Measurements from ENCODE around the gene ADGRG1.

The ADGRG1 gene

DNA sequence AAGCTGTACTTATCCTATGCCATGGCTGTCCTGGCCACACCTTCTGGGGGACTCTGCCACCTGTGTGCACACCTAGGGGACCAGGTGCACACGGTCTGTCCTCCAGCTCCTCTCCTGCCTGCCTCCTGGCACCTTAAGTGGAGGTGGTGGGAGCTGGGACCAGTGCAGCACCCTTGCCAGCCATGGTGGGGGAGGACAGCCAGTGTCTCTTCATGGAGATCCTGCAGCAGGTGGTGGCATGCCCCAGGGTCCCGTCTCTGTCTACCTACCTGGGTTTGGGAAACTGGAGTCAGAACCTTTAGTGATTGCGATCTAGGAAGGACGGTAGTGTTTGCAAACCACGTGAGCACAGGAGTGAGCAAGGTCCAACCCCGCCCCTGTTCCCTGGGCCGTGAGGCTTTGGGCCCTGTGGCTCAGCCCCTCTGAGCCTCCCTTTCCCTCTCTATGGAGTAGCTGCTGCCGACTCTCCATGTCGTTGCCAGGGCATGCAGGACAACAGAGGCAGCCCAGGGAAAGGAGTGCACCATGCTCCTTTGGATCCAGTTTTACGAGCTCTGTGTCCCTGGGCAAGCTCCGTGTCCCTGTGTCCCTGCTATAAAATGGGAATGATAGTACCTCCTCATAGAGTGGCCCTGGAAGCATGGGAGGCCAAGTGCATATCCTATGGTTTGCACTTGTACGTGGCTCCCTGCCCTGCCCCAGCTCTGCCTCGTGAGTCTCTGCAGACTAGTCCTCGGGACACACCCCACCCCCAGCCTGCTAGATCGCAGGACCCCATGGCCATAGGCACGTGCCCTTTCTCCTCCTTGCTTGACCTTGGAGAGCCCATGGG lies 7.1 kb downstream of the ADGRG1 start:
- no peak for DNase-seq (ENCODE audit: low read depth in 2 of 2)

GRCh38 chr16:57636184-57636583 lies 7.8 kb downstream of the ADGRG1 start:
- no peak for DNase-seq (ENCODE audit: low read depth in 2 of 2)

GRCh38 chr16:57637020-57637419 lies 8.6 kb downstream of the ADGRG1 start:
- no peak for DNase-seq (ENCODE audit: low read depth in 2 of 2)

DNA sequence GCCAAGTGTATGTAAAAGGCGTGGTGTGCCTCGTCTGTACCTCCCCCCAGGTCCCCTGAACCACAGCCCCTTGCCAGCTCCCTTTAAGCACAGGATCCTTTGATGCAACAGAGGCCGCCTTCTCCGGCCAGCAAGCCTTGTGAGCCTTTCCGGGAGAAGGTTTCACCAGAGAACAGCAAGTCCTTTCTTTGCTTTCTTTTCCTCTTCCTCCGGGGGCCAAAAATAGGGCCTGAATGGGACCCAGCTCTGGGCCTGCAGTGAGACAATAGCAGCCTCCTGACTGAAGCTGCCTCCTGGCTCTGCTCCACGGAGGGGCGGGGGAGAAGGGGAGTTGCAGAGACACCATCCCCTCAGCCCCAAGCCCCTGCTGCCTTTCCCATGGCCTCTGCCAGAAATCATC lies 9.0 kb downstream of the ADGRG1 start:
- no peak for DNase-seq (ENCODE audit: low read depth in 2 of 2)

DNA sequence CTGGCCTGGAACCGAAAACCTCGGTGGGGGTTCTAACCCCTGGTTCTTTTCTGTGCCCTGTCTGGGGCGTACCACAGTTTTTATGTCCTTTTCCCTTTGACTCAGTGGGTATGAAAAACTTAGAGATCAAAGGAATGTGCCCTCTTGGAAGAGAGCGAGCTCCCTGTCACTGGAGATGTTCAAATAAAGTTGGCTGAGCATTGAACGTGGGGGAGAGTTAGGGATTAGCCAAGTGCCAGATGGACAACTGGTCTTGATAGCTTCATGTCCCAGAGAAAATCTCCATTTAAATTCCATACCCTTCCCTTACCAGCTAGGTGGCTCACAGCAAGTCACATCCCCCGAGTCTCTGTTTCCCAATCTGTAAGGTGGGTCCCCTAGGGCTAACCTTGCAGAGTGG lies 9.5 kb downstream of the ADGRG1 start:
- no peak for DNase-seq (ENCODE audit: low read depth in 2 of 2)

- DNase-seq (ENCODE audit: low read depth in 2 of 2) = no peak
Measured at GRCh38 chr16:57638381-57638780, 10.0 kb downstream of the ADGRG1 start.

GRCh38 chr16:57639172-57639887 lies 10.9 kb downstream of the ADGRG1 start:
- DNase-seq (ENCODE audit: low read depth in 2 of 2) = no peak

GRCh38 chr16:57640185-57640584 lies 11.8 kb downstream of the ADGRG1 start:
- no peak for DNase-seq (ENCODE audit: low read depth in 2 of 2)

DNA sequence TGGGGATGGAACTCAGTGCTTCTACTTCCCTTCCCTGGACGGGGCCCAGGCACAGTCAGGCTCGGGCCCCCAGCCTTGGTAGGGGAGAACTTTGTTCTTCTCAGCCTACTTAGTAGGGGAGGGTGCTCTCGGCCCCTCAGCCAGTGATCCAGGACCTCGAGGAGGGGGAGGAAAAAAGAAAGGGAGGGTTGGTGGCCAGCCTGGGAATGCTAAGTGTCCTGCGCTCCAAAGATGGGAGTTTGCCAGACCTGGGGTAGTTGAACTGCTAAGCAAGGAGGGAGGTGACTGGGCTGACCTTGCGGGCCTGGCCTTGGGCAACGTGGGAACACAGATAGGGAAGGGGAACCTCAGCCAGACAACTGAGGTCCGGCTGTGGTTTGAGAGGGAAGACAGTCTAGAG lies 12.2 kb downstream of the ADGRG1 start:
- no peak for DNase-seq (ENCODE audit: low read depth in 2 of 2)

GRCh38 chr16:57642160-57643135 lies 14.0 kb downstream of the ADGRG1 start:
- no peak for DNase-seq (ENCODE audit: low read depth in 2 of 2)

DNA sequence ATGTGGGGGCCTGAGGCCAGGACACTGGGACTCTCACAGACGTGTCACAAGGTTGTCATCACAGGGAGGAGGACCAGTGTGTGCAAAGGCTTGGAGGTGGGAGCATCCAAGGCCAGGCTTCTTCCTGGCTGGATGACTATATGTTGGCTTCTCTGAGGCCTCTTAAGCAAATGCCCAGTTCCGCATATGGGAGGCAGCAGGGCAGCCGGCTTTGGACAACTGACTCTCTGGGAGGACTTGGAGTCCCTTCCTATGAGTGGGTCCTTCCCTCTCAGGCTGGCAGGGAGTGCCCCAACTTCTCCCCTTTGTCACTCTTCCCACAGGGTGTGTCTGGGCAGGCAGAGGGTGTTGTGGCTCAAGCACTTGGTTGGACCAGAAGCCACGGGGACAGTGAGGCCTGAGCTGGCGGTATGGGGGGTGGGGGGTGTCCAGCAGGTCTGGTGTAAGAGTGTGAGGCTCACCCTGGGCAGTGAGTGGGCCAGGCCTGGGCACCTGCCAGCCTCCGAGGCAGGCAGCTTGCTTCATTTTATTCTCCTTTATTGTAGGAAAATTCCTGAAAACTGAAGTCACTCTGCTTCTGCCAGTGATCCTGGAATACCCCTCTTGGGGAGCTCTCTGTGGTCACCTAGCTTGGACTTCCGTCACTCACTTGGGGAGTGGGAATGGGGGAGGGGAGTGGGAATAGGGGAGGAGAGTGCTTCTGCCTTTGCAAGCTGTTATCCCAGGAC lies 14.9 kb downstream of the ADGRG1 start:
- DNase-seq (ENCODE audit: low read depth in 2 of 2) = no peak

DNA sequence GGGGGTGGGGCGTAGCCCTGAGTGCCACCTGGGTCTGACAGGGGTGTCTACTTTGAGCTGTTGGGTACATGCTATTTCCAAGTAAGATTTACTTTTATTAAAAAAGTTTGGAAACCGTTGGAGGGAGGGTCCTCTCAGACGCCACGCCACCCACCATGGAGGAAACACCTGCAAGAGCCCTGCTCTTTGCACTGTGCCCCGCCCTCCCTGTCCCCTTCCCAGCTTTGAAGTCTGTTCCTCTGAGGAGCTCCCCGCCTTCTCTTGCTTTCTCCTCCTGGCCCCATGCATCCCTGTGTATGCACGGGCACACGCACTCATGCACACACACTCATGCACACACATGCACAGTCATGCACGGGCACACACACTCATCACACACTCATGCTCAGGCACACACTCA lies 15.5 kb downstream of the ADGRG1 start:
- DNase-seq (ENCODE audit: low read depth in 2 of 2) = no peak

- no peak for DNase-seq (ENCODE audit: low read depth in 2 of 2)
Measured at GRCh38 chr16:57644383-57645014, 16.1 kb downstream of the ADGRG1 start.

DNA sequence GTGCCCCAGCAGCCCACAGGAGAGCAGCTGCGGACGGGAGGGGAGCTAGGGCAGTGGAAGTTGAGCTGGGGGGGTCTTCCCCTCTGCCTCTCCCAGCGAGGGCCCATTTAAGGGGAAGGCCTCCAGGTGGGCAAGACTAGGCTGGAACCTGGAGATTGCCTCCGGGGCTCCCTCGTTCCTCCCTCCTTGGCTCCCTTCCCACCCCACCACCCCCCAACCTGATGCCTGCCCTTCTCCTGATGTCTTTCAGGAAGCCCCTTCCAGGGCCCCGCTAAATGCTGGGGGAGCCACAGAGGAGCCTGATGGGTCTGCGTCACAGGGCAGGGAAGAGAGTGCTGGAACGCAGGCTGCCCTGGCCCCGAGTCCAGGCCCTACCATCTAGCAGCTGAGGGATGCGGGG lies 16.7 kb downstream of the ADGRG1 start:
- DNase-seq (ENCODE audit: low read depth in 2 of 2) = no peak

DNA sequence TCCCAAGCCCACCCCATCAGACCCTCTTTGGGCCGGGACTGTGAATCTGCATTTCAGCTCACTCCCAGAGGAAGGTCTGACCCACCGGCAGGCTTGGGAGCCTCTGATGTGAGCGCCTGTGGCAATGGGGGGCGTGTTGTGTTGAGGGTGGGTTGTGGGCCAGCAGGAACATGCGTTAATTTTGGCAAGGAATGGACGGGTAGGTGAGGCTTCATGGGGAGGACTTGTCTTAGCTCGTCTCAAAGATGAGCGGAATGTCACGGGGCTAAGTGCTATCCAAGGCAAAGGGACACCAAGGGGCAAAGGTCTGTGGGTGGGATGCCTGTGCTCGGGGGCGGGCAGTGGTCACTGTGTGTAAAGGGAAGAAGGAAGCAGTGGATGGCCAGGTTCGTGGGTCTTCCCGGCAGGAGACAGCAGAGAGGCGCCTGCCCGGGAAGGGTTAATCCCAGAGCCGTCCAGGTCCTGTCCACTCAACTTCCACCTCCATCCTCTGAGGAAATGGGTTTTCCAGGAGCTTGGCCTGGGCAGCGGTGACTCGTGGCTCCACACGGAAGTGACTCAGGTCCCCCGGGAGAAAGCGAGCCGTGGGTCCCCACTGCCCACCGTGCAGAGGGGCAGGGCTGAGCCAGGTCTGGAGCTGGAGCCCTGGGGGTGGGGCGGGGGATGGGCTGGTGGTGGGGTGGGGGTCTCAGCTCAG lies 17.4 kb downstream of the ADGRG1 start:
- DNase-seq (ENCODE audit: low read depth in 2 of 2) = no peak

GRCh38 chr16:57646388-57647039 lies 18.1 kb downstream of the ADGRG1 start:
- DNase-seq (ENCODE audit: low read depth in 2 of 2) = no peak

DNA sequence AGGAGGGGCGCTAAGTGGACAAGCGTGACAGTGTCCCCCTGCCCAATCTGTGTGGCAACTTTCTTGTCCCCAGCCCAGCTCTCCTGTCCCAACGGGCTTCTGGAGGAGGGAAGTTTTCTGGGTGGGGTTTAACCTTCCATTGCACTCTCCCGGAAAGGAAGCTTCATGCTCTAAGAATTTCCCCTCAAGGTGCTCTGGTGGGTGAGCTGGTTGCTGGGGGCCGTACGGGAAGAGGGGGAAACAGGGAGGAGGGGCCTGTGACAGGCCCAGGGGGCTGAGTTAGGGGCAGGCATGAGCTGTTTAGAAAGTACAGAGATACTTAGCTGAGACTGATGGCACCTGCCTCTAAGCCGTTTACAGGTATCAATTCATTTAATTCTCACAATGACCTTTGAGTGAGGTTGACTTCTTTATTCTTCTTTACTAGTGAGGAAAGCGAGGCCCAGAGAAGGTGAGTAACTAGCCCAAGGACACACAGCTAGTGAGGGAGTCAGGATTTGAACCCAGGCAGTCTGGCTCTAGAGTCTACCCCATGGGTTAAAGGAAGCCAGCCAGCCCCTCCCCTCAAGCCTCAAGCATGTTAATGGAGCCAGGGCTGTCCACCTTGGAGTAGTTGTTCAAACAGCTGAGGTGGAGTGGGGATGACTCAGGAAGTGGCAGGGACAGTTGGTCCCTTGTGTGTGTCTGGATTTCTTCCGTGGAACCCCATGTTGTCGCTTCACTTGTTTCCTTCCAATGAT lies 18.9 kb downstream of the ADGRG1 start:
- no peak for DNase-seq (ENCODE audit: low read depth in 2 of 2)

GRCh38 chr16:57648125-57648524 lies 19.7 kb downstream of the ADGRG1 start:
- DNase-seq (ENCODE audit: low read depth in 2 of 2) = no peak

Data from stimulated activated CD4-positive, alpha-beta T cell treated with anti-CD3 and anti-CD28 coated beads, Interleukin-1b, Interleukin-23, amount 100 ng/mL, for 4 hours (primary cell).